T-helper 9 cell (primary cell): ENCODE results near the gene FLNC.

Experiments
- DNase-seq: peaks from one replicate; pipeline ENCODE4 v3.0.0-alpha.2; 2020

FLNC gene

DNA sequence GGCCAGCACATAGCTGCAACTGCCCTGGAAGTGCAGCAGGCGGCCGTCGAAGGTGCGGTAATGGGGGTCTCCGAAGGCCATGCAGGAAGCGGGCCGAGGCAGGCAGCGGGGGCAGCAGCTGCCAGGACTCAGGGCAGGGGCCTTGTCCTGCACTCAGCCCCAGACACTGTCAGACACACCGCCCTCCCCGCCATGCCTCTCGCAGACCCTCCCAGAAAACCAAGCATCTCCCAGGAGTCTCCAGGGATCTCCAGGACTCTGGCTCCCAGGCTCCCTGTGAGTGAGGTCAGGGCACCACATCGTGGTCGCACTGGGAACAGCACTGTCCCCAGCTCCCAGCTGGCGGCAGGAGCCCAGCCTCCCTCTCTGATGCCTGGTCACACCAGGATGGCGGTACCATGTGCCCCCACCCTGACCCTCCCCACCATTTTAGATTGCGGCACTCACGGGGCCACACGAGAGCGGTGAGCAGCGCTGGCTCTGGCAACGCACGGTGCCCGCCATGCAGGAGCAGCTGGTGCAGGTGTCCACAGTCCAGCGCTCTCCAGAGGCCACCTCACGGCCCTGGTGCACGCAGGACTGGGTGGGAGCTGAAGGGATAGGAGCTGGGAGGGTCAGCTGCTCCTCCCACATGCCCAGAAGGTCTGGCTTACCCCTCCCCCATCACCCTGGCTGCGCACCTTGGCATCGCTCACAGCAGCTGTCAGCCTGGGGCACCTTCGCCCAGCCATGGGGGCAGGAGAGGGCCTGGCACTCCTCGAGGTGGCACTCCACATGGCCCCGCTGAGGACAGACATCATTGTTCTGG lies 49.9 kb downstream of the FLNC start:
- DNase-seq: no peak

- no peak for DNase-seq
Observed at GRCh38 chr7:128880791-128881457, 50.7 kb downstream of the FLNC start.

- no peak for DNase-seq
Observed at GRCh38 chr7:128881458-128882125, 51.4 kb downstream of the FLNC start.

DNA sequence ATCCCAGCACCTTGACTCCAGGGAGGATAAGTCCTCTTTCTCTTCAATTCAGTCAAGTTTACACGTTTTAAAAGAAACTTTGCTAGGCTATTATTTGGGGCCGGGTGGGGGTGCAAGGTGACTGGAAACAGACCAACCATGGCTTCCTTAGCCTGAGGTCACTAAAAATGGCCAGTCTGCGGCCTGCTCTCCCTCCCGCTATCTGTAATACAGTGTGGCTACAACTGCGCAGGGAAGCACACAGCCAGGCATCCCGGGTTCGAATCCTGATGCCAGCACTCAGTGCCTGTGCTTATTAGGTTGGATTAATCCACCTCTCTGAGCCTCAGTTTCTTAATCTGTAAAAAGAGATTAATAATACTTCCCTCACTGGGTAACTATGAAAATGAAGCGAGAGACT lies 51.9 kb downstream of the FLNC start:
- no peak for DNase-seq

DNA sequence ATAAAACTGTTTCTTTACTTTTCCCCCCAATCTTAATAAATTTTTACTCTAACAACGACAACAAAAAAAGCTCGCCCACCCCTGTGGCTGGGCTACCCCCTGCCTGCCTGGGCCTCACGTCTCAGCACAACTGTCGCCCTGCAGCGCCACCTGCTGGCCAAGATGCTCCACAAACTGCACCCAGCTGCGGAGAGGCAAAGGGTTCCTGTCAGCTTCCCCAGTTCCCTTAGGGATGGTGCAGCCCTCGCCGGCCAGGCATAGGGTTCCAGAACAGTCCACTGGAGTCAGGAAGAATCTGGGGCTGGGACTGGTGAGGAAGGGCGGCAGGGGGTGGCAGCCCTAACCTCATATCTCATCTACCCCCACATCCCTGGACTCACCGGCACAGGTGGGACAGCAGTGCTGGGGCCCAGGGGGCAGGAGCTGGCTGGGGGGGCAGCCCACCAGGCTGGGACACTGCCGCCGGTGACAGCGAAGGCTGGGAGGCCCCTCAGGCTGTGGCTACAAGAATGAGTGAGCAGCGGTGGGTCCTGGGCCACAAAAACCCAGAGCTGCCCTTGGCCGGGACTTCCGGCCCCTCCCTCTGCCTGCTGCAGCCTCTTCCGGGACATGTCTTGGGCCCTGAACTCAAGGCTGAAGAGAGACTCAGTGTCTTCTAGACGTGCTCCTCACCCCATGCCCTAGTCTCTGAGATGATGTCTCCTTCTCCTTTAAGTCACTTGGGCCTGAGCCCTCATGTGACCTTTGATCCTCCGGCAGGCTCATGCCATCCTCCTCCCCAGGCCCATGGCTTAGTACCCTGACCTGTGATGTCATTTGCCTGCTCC lies 53.6 kb downstream of the FLNC start:
- DNase-seq: peak; percentile 91

- DNase-seq: no peak
Observed at GRCh38 chr7:128884561-128885369, 54.6 kb downstream of the FLNC start.

- no peak for DNase-seq
Observed at GRCh38 chr7:128885370-128886187, 55.4 kb downstream of the FLNC start.

GRCh38 chr7:128886391-128887168 lies 56.4 kb downstream of the FLNC start:
- DNase-seq: no peak

- DNase-seq: no peak
Observed at GRCh38 chr7:128887169-128888038, 57.2 kb downstream of the FLNC start.

DNA sequence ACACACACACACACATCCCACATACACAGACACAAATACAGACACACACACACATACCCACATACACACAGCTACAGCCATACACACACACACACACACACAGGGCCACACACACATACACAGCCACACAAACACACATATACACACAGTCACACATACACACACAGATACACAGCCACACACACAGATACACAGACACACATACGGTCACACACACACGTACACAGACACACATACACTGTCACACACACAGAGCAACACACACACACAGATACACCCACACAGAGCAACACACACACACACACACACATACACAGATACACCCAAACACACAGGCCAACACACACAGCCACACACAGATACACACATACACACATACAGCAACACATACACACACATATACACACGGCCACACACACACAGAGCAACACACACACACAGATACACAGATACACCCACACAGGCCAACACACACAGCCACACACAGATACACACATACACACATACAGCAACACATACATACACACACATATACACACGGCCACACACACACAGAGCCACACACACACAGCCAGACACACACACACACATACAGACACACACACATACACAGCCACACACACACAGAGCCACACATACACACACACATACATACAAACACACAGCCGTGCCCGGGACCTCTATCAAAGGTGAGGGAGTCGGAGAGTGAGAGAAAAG lies 58.0 kb downstream of the FLNC start:
- DNase-seq: no peak

GRCh38 chr7:128888756-128889095 lies 58.5 kb downstream of the FLNC start:
- DNase-seq: no peak

GRCh38 chr7:128889121-128889520 lies 58.9 kb downstream of the FLNC start:
- no peak for DNase-seq

DNA sequence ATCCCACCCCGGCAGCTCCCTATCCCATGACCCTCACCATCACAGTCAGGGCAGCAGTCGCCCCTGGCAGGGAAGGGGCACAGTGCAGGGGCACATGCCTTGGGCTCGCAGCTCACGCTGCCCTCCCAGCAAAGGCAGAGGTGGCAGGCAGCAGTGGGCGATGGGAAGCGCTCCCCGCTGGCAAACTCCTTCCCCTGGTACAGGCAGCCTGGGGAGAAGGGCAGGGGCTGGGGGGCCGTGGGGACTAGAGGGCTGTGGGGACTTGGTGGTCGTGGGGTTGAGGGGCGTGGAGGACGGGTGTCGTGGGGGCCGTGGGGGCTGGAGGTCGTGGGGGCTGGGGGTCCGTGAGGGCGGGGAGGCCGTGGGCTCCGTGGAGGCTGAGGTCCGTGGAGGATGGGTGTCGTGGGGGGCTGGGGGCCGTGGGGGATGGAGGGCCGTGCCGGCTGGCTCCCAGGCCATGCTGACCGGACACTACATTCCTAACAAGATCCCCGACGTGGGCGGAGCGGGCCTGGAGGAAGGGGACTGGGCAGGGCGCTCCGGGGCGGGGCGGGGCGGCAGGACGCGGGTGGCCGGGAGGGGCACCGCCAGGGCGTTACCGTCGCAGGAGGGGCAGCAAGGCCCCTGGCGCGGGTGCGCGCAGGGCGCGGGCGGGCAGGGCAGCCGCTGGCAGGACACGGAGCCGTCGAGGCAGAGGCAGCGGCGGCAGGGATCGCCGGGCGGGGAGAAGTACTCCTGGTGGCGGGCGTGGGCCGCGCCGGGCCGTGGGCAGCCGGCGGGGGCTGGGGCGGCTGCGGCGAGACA lies 60.3 kb downstream of the FLNC start:
- DNase-seq: no peak

DNA sequence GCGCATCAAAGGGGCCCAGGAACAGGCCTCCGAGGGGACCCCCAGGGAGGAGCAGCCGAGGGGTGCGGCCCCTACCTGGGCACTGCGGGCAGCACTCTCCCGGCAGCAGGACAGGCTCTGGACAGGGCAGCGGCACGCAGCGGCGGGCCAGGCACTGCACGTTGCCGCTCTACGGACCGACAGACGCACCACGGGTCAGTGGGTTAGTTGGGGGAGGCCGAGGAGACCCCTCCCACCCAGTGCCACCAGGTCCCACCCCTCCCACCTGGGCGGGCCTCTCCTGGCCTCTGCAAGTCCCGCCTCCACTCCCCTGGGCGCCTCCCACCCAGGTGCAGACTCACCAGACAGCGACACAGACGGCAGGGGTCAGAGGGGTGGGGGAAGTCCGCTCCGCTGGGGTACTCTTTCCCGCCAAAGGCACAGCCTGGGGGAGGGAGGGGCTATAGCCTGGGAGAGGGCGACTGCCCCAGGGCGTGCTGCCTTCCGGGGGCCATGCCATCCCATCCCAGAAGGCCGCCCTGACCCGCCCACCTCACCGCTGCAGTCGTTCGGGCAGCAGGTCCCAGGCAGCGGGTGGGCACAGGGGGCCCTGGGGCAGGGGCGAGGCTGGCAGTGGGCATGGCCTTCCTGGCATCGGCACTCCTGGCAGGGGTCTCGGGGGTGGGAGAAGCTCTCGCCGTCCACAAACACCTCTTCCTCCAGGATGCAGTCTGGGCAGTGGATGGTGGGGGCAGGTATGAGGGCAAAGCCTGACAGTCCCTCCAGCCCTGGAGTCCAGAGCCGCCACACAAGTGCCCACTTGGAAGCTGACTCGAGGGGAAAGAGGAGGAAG lies 61.1 kb downstream of the FLNC start:
- DNase-seq: no peak

DNA sequence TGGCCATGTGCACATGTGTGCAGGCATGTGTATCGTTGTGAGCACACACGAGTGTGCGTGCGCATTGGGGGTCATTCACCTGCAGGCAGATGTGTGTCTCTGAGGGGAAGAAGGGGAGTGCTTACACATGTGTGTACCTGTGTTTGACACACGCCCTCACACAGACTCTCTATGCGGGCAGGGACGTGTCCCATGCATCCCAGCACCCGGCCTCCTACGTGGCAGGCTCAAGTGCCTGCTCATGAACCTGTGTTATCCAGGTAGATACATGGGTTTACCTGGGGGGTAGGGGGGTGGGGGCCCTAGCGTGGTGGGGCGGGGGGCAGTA lies 61.7 kb downstream of the FLNC start:
- no peak for DNase-seq

DNA sequence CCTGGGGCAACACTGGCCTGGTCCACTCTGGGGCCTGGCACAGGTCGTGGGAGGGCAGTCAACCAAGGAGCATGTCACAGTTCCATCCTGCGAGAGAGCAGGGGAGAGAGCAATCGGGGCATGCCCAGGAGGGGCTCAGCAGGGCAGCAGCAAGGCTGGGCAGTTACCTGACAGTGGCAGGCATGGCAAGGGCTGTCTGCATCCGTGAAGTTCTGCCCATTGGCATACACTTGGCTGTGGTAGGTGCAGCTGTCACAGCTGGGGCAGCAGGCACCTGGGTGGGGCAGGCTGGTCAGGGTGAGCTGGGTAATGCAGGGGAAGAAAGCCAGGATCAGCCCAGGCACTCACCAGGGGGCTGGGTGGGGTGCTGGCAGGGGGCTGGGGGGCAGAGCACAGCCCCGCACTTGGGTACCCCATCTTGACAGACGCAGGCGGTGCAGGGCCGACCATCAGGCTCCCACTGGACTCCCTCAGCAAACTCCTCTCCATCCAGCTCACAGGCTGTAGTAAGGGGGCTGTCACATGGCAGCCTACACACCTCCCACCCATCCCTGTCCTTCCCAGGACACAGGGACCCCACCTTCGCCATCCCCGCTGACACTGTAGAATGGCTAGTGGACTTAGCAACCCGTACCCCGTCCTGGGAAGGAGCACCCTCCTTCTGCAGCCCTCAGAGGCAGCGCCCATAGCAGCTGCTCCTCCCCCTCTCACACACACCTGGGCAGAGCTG lies 62.5 kb downstream of the FLNC start:
- DNase-seq: no peak
